A549 (cell line): Measurements from ENCODE around the gene YIPF6. TPM values are rescaled to one million over a fixed set of nuclear protein-coding genes. Genes with fewer than 3 reads are reported as not detected.

ENCODE experiments used
- ATAC-seq, 2 experiments: fragments of 200-7000 bp in 1 of 2; fragments of >200 bp in 1 of 2; cut with Nextera tagmentation in 1 of 2; cut with Tn5 transposase in 1 of 2; 3 replicates each; pipeline versions ENCODE4 v1.8.0 to v1.9.1; 2018 to 2020; ENCODE audit warnings: mild to moderate bottlenecking in 1 of 2, moderate library complexity in 1 of 2
- CTCF ChIA-PET: fragments of 300-600 bp; sonication (Branson Sonifier 250); formaldehyde crosslinking; extraction: SDS; loops from one replicate; lab custom pipeline; 2021; ENCODE audit warnings: antibody characterized with exemption, inconsistent platforms; lab: Yijun Ruan, JAX
- POLR2A ChIA-PET: fragments of 350-600 bp; formaldehyde crosslinking; extraction: SDS; loops from one replicate; lab custom pipeline; 2021; ENCODE audit warnings: antibody characterized with exemption, inconsistent platforms; lab: Yijun Ruan, JAX
- DNase-seq, 2 experiments: peaks; one replicate each; pipeline versions ENCODE4 v3.0.0 to v3.0.0-alpha.2; 2011 to 2016; ENCODE audit warnings: low read depth in 1 of 2, low spot score in 1 of 2
- FAIRE-seq: peaks from 2 replicates; lab custom pipeline; 2011; peaks lifted over from hg19 to GRCh38; lab: Jason Lieb, UNC
- H3K27ac ChIP-seq, 2 experiments: fragments of >200 bp; sonication (Bioruptor Twin); formaldehyde crosslinking; 3 replicates each; pipeline ENCODE4 v1.5.1; 2016 to 2017
- H3K4me1 ChIP-seq: fragments of >200 bp; sonication (Bioruptor Twin); formaldehyde crosslinking; 3 replicates; pipeline ENCODE4 v1.6.1; 2016
- H3K4me2 ChIP-seq: fragments of >200 bp; sonication (Bioruptor Twin); formaldehyde crosslinking; 3 replicates; pipeline ENCODE4 v1.6.1; 2016
- H3K4me3 ChIP-seq: fragments of >200 bp; sonication (Bioruptor Twin); formaldehyde crosslinking; 3 replicates; pipeline ENCODE4 v1.5.1; 2016
- H3K9me3 ChIP-seq: fragments of >200 bp; sonication (Bioruptor Twin); formaldehyde crosslinking; 3 replicates; pipeline ENCODE4 v1.6.1; 2016
- ATOH8 ChIP-seq: fragments of 250-450 bp; sonication (Bioruptor Pico); IDR thresholded peaks from 2 replicates; pipeline ENCODE4 v1.5.0; 2020; ENCODE audit warnings: low read depth, mild to moderate bottlenecking, moderate library complexity
- BCL3 ChIP-seq: fragments of >200 bp; sonication (Bioruptor Twin); formaldehyde crosslinking; IDR thresholded peaks from 3 replicates; pipeline ENCODE4 v1.6.1; 2016
- BHLHE40 ChIP-seq: IDR thresholded peaks from 2 replicates; pipeline ENCODE4 v1.6.1; 2012; ENCODE audit warnings: low read depth, low read length, inconsistent platforms
- CBX2 ChIP-seq: fragments of 200-600 bp; sonication (generic); IDR thresholded peaks from 2 replicates; pipeline ENCODE4 v1.6.1; 2016; ENCODE audit warnings: low read depth, mild to moderate bottlenecking, borderline replicate concordance
- CEBPB ChIP-seq, 2 experiments: fragments of >200 bp in 1 of 2; sonication (Bioruptor Twin) in 1 of 2; formaldehyde crosslinking in 1 of 2; IDR thresholded peaks; 2 replicates each; pipeline ENCODE4 v1.6.1; 2012 to 2016
- CHD2 ChIP-seq: fragments of 150-350 bp; IDR thresholded peaks from 2 replicates; pipeline ENCODE4 v1.6.1; 2014; ENCODE audit warnings: low read length; ENCODE audit not compliant: partially characterized antibody
- CTCF ChIP-seq: fragments of >200 bp; sonication (Bioruptor Twin); formaldehyde crosslinking; IDR thresholded peaks from 3 replicates; pipeline ENCODE4 v1.5.1; 2016
- EHMT2 ChIP-seq: fragments of 200-600 bp; sonication (generic); IDR thresholded peaks from 2 replicates; pipeline ENCODE4 v1.6.1; 2016; ENCODE audit warnings: antibody characterized with exemption, low read depth, mild to moderate bottlenecking, moderate library complexity
- HDAC2 ChIP-seq: fragments of 200-600 bp; sonication (generic); IDR thresholded peaks from 2 replicates; pipeline ENCODE4 v1.6.1; 2016
- JUNB ChIP-seq: fragments of >200 bp; sonication (Bioruptor Twin); formaldehyde crosslinking; IDR thresholded peaks from 2 replicates; pipeline ENCODE4 v1.6.1; 2016
- MAZ ChIP-seq: fragments of 150-350 bp; IDR thresholded peaks from 2 replicates; pipeline ENCODE4 v1.6.1; 2014; ENCODE audit warnings: antibody characterized with exemption, low read depth, low read length, borderline replicate concordance
- MYC ChIP-seq: IDR thresholded peaks from 2 replicates; pipeline ENCODE4 v1.6.1; 2012; ENCODE audit warnings: mild to moderate bottlenecking, inconsistent platforms, low read length, improper control_type of control experiment, borderline replicate concordance
- NR3C1 ChIP-seq: fragments of >200 bp; sonication (Bioruptor Twin); formaldehyde crosslinking; IDR thresholded peaks from 3 replicates; pipeline ENCODE4 v1.6.1; 2017
- POLR2A ChIP-seq: IDR thresholded peaks from 2 replicates; pipeline ENCODE4 v1.6.1; 2012; ENCODE audit warnings: mild to moderate bottlenecking, low read length
- RCOR1 ChIP-seq: fragments of 150-350 bp; IDR thresholded peaks from 2 replicates; pipeline ENCODE4 v1.6.1; 2014; ENCODE audit warnings: antibody characterized with exemption, low read length, low read depth
- REST ChIP-seq: fragments of 200-600 bp; sonication (generic); IDR thresholded peaks from 2 replicates; pipeline ENCODE4 v1.6.1; 2016; ENCODE audit warnings: antibody characterized with exemption, mild to moderate bottlenecking, moderate library complexity
- RNF2 ChIP-seq: fragments of 200-600 bp; sonication (generic); IDR thresholded peaks from 2 replicates; pipeline ENCODE4 v1.6.1; 2016; ENCODE audit warnings: low read depth, mild to moderate bottlenecking, antibody characterized with exemption, moderate library complexity, borderline replicate concordance
- SMC3 ChIP-seq: fragments of >200 bp; sonication (Bioruptor Twin); formaldehyde crosslinking; IDR thresholded peaks from 3 replicates; pipeline ENCODE4 v1.6.1; 2018; ENCODE audit warnings: inconsistent platforms
- SREBF2 ChIP-seq: fragments of 450-650 bp; IDR thresholded peaks from 2 replicates; pipeline ENCODE4 v1.6.1; 2014; ENCODE audit warnings: mild to moderate bottlenecking, moderate library complexity
- TFCP2L1 ChIP-seq: fragments of 250-450 bp; sonication (Bioruptor Pico); IDR thresholded peaks from 2 replicates; pipeline ENCODE4 v1.5.0; 2021; ENCODE audit warnings: mild to moderate bottlenecking
- USF2 ChIP-seq: fragments of 450-650 bp; IDR thresholded peaks from 2 replicates; pipeline ENCODE4 v1.6.1; 2014; ENCODE audit warnings: antibody characterized with exemption
- WGBS: methylation state at CpG from one replicate; pipeline ENCODE4 v1.1.6; 2017; ENCODE audit errors: missing lambda C conversion rate; 5-methylcytosine and 5-hydroxymethylcytosine counted together
- polyA plus RNA-seq, 4 experiments: library from polyadenylated mRNA; depleted of rRNA in 3 of 4; stranded (reverse); fragments of >200 nt; fragmentation: RNase III in 1 of 4; extraction: RNeasy Plus Mini Kit Qiagen cat#74134 plus additional on column Dnase treatment in 1 of 4; gene quantifications; 2 replicates in 3 of 4; 3 replicates in 1 of 4; pipeline ENCODE4 v1.2.3, GENCODE V29; 2011 to 2017

YIPF6 gene
- polyA plus RNA-seq, 2 of the 4 experiments (the other 2 are of a cell fraction): 27.8 to 58.9 TPM

- Histone ChIP-seq H3K27ac (no peak overlapping the region), H3K4me1 (peaks cover 30% of the 10 kb centered on the region), H3K4me2 (no peak overlapping the region), H3K9me3 (no peaks in the 10 kb centered on the region), H3K4me3 (no peak overlapping the region)
- DNase-seq (no peak), ATAC-seq (no peak), FAIRE-seq (peak; percentile 18)
- WGBS: 76% methylated on average over 2 of the region's 2 CpGs
- CTCF ChIA-PET: no interaction called here
- POLR2A ChIA-PET: no interaction called here
- TF ChIP-seq RCOR1 (no peak), BHLHE40 (no peak), CHD2 (no peak), HDAC2 (no peak), MAZ (no peak), NR3C1 (no peak), MYC (no peak), TFCP2L1 (no peak), CEBPB (IDR thresholded peaks at IDR 0.05) (no peak)
These were observed 69.3 kb downstream of the YIPF6 start for GRCh38 chrX:68568136-68568535.

GRCh38 chrX:68570598-68570997, 71.7 kb downstream of the YIPF6 start:
- Histone ChIP-seq H3K27ac (peak overlapping the region in 1 of 2 experiments; percentile 80; a peak in 1 of 6 replicates), H3K4me1 (peaks cover 30% of the 10 kb centered on the region), H3K9me3 (no peaks in the 10 kb centered on the region), H3K4me3 (no peak overlapping the region), H3K4me2 (no peak overlapping the region)
- POLR2A ChIA-PET: no interaction called here
- CTCF ChIA-PET: no interaction called here
- FAIRE-seq: peak; percentile 32
- WGBS: 85% methylated on average over 4 of the region's 4 CpGs
- DNase-seq: no peak
- ATAC-seq: no peak
- TF ChIP-seq ATOH8 (no peak), CEBPB (IDR thresholded peaks at IDR 0.05) (no peak), CTCF (no peak), REST (no peak), MYC (no peak), EHMT2 (no peak), POLR2A (no peak), SMC3 (no peak), BHLHE40 (no peak), CBX2 (no peak), JUNB (no peak), BCL3 (no peak), SREBF2 (no peak), CHD2 (no peak), USF2 (no peak), RNF2 (no peak)
